ENCODE measurements around the gene SH3RF1. TPM values are rescaled to one million over a fixed set of nuclear protein-coding genes. Genes with fewer than 3 reads are reported as not detected.

The SH3RF1 gene
- total RNA-seq, 1 experiment from 2014 or later: 9.4 TPM

DNA sequence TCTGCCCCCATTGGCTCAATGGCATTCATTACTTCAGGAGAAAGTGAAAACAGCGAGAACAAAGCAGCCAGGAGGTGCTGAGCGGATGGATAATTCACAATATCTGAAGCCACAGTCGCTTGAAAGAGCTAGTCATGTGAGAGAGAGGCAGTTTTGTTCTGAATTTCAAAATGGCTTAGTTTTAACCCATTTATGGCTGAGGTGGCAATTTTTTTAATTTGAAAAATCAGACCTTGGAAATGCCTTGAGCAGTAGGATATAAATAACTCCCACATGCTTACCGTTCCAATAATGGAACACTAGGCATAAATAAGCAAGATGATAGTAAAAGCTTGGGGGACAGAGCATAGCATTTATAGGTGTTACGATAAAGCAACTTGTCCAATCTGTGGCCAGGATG lies 203.8 kb downstream of the SH3RF1 start:
- no peak for DNase-seq (ENCODE audit: low read depth)

DNA sequence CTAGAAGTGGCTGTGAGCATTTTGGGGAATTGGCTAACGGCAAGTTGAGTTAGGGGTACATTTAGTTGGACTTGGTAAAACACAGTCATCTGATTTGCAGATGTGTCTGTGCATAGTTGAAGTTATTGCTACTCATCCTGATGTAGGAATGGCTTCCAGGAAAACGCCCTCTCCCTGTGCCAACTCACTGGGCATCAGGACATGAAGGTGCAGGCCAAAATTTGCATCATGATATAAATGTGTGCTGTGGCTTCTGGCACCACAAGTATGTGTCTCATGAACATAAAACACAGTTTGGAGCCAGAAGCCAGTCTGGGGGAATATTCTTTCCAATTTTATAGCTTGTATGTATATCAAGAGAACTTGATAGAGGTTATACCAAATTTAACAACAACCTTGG lies 206.5 kb downstream of the SH3RF1 start:
- DNase-seq (ENCODE audit: low read depth): no peak

DNA sequence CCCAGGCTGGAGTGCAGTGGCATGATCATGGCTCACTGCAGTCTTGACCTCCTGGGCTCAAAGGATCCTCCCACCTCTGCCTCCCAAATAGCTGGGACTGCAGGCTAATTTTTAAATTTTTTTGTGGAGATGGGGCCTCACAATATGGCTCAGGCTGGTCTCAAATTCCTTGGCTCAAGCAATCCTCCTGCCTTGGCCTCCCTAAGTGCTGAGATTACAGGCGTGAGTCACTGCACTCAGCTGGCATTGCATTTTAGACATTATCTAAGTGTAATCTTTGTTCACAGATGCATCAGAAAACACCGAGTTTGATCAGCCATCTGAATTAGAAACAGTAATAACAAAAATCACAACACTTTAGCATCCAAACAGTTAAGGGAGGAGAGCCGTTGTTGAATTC lies 207.3 kb downstream of the SH3RF1 start:
- peak; percentile 10 for DNase-seq (ENCODE audit: low read depth)

DNA sequence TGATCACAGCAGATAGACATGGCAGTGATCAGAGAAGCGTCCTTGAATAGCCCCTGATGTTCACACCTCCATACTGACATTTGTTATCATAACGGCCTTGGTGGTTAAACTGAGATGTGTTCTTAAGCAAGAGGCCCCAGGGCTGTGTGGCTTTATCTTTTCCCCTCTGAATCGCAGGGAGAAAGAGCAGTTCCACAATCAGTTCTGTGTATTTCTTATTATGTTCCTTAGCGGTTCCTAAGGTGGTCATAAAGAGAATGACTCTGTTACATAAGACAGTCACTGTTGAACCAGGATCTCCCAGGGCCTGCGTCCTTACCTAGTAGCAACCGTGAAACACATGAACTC lies 207.9 kb downstream of the SH3RF1 start:
- DNase-seq (ENCODE audit: low read depth): peak; percentile 65

DNA sequence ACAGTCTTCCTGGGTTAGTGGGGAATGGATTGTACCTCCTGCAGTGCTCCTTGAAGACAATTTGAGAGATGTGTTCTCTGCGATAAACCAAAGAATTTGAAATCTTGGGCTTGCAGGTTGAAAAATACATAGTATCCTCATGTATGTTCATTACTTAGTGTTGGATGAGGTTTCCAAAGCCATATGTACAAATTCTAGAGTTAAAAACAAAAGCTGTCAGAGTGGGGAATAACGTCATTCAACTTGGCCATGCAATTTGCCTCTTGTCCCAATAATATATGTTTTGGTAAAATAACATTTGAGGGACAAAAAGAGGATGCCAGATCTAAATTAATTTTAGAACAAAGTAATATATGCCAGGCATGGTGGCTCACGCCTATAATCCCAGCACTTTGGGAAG lies 209.4 kb downstream of the SH3RF1 start:
- no peak for DNase-seq (ENCODE audit: low read depth)

DNA sequence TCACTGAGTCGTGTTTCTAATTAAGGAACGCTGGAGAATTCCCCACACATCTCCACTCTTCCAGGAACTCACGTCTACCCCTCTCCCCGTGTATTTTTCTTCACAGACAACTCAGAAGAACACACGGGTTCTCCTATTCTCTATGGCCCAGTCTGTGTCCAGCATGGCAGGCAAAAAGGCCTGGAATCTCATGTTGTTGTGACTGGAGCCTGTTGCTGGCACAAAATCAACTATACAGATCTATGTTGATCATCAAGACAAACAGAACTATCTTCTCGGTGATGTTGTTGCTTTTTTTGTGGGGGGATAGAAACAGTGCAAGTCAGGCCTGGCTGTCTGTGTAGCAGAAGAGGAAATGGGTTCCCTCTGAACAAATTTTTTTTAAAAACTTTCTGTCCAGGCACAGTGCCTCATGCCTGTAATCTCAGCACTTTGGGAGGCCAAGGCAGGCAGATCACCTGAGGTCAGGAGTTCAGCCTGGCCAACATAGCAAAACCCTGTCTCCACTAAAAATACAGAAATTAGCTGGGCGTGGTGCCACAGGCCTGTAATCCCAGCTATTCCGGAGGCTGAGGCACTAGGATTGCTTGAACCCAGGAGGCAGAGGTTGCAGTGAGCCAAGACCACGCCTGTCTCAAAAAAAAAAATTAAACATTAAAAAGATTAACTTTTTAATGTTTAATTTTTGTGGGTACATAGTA lies 210.2 kb downstream of the SH3RF1 start:
- no peak for DNase-seq (ENCODE audit: low read depth)

DNA sequence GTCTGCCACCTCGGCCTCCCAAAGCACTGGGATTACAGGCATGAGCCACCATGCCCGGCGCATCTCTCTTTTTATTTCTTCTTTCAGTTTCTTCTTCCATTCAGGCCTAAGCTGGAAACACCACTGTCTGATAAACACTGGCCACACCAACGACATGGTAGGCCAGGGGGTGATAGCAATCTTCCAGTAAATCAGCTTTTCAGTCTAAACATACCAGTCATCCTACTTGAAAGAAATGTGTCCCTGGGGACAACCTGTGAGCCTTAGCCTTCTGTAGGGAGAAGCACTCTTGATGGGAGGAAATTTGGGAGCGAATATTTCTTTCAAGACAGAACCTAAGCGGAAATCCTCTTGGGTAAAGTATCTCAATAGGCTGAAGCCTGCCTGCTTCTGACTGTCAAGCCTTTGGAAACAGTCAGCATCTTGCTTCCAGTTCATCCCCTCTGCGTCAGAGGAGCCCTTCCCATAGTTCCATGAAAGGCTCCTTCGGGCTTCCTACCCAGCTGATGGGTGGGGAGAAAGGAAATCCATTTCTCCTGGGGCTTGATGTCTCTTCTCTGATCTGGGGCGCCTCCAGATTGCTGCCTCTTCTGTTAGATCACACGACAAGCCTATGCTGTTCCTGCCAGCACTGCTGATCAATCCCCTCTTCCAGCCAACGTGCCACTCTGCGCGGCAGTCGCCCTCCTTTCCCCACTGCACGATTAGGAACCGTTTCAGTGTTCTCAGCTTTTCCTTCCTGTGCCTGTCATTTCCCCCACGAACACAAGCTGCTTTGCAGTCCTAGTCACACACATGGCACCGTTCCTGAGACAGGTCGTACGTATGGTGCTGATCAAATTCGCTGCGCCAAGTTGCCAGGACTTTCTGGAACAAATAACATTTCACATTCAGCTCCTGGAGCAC lies 211.2 kb downstream of the SH3RF1 start:
- DNase-seq (ENCODE audit: low read depth): no peak

DNA sequence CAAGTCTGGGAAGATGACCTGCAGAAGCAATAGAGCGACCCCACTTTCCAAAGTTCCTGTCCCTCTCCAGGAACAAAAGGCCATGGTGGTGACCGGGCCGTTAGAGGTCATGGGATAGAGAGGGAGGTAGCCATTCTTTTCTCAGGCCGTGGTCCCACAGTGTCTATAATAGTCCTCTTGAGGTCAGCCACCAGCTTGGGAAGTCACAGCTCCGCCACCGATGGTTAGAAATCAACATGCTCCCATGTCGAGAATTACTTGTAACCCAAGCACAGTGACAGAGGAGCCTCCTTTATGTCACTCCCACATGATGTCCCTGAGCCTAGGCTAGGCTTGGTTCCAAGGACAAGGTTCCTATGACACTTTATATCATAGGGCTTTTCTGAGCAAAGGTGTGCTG lies 212.4 kb downstream of the SH3RF1 start:
- no peak for DNase-seq (ENCODE audit: low read depth)

DNA sequence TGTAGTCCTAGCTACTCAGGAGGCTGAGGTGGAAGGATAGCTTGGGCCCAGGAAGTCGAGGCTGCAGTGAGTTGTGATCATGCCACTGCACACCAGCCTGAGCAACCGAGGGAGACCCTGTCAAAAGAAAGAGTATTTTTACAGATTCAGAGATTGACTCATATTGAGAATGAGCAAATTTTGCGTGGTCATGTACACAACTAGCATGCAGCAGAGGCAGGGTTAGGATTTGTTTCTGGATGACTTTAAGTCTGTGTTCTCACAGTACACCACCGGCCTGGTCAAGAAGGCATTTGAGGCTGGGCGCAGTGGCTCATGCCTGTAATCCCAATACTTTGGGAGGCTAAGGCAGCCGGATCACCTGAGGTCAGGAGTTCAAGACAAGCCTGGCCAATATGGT lies 215.9 kb downstream of the SH3RF1 start:
- DNase-seq (ENCODE audit: low read depth): no peak

DNA sequence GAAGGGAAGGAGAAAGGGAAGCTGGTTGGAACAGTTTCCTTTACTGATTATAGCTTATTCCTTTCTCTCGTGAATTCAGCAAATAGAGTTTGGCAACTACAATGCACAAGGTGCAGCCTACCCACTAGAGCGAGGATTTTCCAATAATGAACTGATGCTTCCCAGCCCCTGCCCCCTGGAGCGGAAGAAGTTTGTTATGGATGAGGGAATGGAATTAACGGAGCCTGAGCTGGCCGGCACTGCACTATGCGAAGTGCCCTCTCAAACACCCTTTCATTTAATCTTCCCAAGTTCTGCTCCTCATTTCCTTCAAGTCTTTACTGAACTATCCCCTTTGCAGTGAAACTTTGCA lies 218.2 kb downstream of the SH3RF1 start:
- no peak for DNase-seq (ENCODE audit: low read depth)

DNA sequence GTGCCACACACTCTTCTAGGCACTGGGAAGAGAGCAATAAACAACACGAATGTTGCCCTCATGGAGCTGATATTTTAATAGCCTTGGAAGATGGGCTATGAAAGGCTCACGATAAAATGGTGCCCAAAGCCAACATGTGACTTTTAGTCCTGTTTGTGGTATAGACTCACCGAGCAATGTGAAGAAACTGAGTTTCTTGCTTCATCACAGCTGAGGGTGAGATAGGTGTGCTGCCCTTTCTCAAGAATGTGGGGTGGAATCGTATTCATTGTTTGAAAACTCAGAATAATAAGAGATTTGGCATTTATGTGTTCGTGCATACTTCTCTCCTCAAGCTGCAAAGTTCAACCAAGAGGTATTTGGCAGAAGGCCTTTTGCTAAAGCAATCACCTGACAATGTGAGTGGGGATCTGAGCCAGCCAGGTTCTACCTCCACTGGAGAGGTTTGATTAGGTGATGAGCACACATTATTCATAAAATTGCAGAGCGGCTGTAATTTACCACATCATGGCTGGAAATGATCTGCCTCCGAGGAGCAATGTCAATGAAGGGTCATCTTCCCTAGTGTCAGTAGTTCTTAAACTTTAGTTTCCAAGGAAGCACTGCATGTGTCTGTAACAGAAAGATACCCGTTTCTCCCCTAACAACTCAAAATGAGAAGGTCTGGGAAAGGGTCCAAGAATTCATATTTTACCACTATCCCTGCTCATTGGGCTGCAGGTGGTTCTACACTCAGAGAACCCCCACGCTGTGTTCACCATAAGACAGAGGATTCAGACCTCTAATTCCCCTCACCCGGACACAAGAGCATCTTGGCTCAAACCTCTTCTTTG lies 218.8 kb downstream of the SH3RF1 start:
- DNase-seq (ENCODE audit: low read depth): no peak

DNA sequence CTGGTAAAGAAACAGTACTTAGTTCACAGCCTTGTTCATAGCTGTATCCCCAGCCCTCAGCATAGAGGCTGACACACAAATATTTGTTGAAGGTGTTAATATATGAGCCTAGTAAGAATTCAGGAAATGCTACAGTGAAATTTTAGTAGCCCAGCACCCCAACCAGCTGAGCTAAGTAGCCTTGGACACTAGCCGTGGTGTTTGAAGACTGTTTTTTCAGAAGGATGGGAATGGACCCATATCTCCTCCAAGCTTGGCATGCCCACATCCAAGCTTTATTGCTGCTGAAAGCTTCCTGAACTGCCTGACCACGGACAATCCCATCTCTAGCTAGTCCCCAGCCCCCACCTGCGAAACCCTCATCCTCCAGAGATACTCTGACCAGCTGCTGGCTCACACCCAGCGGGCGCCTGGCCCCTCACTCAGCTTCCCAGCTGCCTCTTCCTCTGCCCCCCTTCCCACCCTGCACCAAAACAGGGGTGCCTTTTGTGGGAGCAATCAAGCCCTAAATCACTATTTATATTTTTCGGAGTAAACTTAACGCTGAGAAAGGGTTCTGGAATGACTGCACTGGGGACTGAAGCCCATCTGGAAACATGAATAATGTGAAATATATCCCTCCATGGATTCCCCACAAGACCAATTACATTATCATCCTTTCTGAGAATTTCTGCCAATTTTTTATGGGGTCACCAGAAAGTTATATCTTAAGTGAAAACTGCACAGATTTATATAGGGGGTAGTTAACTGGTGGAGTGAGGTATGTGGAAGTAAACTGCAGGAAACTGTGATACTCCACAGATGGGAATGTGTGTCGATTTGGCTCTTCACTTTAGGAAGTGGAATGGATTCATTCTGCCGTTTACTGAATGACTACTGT lies 219.6 kb downstream of the SH3RF1 start:
- DNase-seq (ENCODE audit: low read depth): no peak

DNA sequence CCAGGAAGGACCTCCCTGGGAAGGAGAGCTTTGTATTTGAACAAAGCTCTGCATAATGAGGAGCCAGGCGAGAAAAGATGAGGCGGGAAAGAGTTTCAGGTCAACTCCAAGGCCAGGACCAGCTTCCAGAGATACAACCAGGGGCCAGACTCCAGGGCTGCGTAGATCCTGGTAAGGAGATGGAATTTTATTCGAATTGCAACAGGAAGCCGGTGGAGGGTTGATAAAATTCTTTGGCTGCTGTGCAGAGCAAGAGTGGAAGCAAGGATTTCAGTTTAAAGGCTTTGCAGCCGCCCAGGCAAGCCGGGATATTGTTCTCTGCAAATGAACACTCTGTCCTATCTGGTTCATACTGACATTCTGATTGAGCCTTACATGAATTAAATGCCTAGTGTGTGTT lies 220.5 kb downstream of the SH3RF1 start:
- DNase-seq (ENCODE audit: low read depth): no peak

DNA sequence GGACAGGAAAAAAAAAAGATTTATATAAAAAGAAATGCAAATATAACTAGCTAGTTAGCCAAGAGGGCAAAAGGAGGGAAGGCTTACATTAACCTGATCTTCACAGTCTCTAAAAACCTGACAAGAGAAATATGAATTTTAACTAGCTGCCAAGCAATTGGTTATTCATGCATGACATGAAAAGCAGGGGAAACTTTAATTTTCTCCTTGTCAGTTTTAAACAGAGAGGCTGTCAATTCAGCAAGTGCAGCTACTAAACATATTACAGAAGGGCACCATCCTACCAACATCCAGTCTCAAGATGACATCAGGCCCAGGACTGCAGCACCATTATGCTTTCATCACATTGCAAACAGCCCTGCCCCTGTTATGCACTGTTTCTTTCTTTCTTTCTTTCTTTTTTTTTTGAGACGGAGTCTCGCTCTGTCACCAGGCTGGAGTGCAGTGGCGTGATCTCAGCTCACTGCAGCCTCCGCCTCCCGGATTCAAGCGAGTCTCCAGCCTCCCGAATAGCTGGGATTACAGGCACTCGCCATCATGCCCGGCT lies 221.8 kb downstream of the SH3RF1 start:
- DNase-seq (ENCODE audit: low read depth): no peak

DNA sequence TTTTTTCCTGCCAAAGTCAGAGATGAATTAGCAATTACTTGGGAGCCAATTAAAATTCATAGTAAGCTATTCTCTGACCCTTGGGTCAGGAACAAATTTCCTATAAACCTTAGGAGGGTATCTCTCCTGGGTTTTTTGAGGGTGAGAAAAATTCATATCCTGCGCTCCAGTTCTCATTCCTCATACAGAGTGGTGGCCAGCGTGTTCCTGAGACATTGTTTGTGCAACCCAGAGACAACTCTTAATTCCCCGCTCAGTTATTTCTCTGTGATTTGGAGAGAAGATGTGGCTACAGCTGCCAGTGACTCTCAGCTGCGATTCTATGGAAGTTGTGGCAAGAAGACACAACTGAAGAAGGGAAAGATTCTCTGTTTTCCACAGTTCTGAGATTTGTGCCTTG lies 222.8 kb downstream of the SH3RF1 start:
- DNase-seq (ENCODE audit: low read depth): no peak

DNA sequence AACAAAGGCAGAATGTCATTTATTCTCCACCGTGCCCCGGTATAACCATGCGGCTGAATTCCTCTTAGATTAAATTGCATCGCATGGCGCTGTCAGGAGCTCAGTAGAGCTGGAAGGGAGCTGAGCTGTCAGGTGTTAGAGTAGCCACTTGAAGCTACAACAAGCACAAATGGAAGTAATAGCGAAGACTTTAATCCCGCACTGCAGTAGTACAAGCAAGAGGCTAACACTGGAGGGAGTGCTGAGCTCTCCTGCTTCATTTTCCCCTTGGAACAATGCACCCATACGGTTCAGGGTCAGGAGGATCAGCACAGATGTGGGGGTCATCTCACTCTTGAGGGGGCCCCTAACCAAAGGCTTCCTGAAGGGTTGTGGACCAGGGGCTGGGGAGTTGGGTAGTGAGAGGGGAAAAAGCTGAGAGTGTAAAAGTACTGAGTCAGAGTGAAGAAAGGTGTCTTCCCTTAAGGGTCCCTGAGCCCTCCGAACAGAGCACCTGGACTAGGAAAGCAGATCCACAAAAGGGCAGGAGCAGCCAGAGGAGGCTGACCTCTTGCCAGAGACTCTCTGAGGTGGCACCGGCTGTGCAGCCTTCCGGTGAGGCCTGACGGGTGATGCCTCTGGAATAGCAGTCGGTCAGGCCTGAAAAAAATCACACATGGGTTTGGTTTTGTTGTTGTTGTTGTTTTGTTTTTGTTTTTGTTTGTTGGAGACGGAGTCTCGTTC lies 224.7 kb downstream of the SH3RF1 start:
- no peak for DNase-seq (ENCODE audit: low read depth)

DNA sequence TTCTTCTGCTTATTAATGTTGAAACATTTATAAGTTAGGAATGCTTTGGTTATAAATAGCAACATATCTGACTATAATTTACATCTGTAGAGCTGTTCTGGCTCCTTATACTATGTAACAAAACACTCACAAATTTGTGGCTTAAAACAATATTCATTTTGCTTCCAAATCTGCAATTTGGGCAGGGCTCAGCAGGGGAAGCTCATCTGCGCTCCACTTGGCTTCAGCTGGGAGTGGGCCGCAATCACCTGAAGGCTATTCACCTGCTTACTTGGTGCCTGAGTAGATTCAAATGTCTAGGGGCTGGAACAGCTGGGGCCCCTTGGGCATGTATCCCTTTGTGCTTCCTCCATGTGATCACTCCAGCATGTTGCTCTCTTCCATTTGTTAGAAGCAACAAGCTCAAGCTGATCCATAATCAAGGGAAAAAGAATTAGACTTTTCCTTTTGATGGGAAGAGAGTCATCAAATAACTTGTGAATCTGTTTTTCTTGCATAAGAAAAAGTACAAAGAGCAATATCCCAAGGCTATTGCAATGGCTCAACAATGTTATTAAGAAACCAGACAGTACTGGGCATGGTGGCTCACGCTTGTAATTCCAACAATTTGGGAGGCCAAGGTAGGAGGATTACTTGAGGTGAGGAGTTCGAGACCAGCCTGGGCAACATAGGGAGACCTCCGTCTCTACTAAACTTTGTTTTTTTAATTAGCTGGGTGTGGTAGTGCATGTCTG lies 225.9 kb downstream of the SH3RF1 start:
- no peak for DNase-seq (ENCODE audit: low read depth)

Data from RPMI7951 (cell line).